KG1 (cell line): Measurements from ENCODE around the gene SHROOM3.

Source experiments
- DNase-seq: peaks from one replicate; lab custom pipeline; 2025; lab: John Stamatoyannopoulos, UW

The SHROOM3 gene

DNA sequence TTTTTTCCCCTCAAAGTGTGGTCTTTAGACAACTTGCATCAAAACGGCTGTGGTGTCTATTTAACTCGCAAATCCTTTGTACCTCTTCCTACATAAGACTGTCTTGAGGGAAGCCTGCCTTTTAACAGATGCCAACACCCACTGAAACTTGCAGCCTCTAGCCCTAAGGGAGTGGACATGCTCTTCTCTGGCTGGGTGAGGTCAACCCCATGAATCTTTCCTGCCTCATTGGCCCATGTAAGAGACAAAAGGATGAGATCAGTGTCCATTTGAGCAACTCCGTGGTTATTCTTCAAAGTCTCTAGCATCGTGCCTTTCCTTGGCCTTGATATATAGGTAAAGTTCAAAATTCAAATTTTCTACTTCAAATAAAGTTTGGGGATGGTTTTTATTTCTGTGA is 134.7 kb downstream of the SHROOM3 start:
- DNase-seq, result no peak

DNA sequence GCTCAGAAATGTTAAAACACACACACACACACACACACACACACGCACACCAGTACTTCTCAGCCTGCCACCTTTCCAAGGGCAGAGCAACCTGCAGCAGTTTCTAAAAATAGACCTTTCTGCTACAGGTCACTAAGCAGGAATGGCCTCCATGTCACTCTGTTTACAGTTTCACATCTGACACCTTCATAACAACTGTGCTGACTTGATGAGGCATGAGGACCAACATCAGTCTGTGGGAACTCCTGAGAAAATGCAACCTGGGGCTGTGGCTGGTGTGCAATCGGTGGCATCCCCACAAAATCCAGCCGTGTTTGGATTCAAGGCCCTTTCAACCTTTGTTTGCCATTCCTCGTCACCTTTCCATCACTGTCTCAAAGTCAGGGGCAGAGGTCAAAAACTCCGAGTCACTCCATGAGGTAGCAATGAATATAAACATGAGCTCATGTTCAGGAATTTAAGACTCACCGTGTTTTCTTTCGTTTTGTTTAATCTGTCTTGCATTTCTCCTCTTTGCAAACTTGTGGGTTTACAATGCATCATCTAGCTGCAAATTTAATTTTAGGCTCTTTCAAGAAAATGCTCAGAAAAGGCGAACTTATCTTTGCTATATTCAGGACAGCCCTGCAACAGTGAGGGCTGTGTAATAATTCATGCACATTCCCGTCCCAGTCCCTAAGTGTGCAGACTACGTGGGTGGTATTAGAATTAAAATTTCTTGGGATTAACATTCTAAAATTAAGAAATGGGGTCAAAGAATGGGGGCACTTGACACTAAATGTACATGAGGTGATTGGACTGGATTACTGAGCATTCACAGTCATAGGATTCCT is 135.3 kb downstream of the SHROOM3 start:
- DNase-seq, result no peak

DNA sequence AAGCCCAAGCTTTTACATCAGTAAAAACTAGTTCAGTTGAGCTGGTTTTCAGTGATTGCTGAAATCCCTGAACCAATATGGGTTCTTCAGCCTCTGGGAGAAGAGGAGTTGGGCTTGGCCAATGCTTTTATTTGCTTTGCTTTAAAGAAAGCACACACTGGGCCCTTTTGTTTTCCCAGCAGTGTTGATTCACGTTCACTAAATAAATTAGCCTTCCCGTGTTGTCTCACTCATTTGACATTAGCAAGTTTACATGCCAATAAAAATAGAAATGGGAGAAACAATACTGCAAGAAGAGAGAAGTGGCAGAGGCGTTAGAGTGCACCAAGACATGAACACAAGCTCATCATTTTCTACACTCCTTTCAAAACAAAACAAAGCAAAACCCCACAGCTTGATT is 136.2 kb downstream of the SHROOM3 start:
- no peak for DNase-seq

DNA sequence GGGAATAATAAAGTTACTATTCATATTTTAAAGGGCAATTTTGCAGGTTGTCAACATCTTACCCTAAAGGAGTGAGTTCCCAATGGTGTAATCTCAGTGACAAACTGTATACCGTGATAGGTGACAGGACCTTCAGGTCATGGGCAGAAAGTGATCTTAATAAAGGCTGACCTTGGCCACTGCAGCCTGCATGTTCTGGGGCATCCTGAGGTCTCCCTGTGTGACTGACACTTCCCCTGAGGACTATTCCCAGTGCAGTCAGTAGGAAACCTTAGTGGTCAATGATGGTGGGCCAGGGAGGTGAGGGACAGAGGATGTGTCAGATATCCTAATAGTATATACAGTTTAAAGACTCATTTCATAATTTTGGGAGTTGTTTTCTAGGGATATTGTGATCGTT is 137.2 kb downstream of the SHROOM3 start:
- no peak for DNase-seq

DNA sequence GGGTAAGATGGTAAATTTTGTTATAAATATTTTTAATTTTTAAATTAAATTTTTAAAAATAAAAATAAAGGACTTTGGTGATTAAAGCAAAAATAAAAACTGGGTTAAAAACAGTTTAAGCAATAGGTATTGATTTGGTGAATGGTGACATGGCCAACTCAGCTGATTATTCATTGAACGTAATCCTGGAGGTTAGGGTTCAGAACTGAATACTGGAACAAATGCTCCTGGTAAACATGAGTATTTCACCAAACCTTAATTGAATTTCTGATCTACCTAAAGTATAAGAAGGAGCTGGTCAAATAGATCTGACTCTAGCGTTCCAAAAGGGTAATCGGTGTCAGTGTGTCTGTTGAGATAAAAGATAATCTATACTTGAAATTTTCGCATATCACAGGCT is 141.8 kb downstream of the SHROOM3 start:
- no peak for DNase-seq

DNA sequence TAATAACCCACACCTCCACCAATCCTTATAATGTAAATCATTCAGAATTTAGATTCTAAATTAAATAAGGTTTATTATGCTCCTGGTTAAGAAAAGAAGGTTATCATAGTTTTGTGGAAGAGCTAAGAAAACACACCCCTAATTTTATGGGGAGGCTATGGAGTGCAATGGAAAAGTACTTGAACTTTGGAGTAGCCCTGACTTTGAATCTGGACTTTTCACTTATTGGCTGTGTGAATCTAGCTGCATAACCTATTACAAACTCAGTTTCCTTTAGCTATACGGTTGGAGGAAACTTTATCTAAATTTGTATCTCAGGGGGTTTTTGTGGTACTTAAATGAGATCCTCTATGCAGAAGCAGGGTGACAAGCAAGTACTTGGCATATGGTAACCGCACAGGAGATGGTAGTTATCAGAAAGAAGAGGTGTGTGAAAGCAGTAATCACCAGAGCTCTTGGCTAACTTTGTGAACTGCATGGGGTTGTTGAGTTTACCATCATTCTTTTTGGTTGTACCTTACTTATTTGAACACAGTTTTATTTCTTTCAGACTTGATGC is 143.1 kb downstream of the SHROOM3 start:
- DNase-seq, result no peak

DNA sequence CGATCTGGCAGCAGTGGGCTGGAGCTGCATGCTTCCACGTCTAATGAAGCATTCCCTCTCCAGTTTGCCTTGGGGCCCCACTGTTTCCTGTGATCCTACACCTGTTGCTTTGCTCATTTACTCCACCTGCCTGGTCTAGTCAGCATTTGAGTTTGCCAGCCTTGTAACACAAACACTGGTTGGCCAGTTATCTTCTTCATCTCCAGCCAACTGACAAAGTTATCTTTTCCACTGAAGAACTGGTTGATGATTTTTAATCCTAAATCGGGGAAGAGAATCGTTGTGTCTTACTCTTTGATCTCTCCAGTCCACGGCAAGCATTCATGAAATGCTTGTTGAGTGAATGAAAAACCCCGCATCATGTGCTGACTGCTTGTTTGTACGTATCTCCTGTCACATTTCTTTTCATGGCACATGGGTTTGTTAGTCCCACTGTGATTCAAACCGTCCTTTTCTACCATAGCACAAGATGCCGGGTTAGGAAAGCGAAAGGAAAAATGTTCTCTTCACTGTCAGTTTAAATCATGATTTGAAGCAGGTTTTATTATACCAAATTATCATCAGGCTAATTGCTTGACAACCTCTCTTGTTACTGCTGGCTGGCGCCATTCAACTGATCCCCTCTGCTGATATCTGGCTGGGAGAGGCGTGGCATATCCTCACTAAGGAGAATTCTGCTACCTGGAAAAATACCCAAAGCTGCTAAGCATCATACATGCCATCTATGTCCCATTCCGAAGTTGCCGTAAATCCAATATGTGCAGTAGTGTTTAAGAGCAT is 144.8 kb downstream of the SHROOM3 start:
- DNase-seq, result no peak

DNA sequence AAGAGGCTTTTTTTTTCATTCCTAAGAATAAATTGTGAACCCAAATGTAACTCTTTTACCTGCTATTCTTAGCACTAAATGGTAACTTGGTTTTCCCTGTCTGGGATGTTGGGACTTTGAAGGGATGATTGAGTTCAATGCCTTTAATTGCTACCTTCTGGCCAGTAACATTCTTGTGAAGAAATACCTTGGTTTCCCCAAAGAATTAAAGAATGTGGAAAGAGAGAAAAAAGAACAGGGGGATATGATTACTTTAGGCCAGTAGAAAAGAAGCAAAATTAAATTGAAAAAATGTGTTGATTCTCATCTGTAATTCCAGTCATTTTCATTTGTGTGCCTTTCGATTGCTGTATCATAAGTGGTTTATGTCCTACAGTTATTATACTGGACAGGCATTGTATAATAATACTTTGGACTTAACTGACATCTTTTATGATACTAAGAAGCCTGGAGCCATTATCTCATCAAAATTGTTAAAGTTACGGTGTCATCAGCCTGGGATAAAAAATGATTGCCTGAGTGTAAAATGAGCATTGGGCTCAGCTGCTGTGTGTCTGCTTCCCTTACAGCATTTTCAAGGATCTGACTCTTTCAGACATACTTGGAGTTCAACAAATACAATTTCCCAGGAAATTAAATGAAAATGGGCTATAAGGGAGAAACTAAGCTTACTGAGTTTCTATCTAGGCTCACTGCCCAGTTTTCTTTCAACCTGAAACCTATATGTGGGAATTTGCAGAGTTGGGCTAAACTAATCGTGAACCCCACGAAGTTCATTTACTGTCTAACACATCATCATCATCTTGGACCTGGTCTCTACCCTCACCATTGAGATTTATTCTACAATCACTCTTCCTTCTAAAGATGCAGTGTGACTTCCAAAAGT is 146.3 kb downstream of the SHROOM3 start:
- no peak for DNase-seq

DNA sequence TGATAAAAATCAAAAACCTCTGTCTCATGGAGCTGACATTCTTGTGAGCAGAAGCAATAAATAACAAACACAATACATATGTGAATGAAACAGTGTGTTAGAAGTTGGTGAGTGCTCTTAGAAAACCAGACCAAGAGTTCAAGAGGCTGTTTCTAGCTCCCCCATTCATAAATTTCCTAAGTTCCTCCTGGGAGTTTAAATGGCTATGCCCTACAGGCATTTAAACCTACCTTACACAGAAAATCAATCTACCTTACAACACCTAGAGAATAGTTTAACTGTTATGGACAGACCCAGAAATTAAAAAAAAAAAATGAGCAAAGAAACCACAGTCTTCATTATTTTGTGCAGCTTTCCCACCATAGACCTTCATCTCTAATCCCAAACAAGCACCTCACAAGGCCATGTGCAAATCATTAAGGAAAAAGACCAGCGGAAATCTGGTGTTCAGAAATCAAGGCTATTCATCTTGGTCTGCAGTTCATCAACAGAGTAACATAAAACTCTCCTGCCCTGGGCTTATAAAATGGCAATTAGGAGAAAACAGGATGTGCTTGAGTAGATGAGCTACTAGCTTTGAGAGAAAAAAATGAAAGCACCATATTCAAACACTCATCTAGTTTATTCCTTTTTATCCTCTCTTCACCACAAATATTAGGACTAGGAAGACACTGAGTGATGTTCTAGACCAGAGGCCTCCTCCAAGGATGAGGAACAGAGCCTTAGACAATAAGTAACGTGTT is 147.2 kb downstream of the SHROOM3 start:
- DNase-seq, result no peak

DNA sequence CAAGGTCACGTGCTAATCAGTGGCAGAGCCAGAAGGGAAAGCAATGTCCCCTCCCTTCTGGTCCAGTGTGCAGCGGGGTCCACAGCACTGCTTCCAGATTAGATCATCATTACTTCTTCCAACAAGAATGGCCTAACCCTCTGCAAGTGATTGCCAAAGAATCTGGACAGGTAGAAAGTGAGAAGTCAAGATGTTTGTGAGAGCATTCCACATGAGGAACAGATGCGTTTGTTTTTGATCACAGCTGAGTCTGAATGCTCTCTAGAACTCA is 147.7 kb downstream of the SHROOM3 start:
- no peak for DNase-seq

DNA sequence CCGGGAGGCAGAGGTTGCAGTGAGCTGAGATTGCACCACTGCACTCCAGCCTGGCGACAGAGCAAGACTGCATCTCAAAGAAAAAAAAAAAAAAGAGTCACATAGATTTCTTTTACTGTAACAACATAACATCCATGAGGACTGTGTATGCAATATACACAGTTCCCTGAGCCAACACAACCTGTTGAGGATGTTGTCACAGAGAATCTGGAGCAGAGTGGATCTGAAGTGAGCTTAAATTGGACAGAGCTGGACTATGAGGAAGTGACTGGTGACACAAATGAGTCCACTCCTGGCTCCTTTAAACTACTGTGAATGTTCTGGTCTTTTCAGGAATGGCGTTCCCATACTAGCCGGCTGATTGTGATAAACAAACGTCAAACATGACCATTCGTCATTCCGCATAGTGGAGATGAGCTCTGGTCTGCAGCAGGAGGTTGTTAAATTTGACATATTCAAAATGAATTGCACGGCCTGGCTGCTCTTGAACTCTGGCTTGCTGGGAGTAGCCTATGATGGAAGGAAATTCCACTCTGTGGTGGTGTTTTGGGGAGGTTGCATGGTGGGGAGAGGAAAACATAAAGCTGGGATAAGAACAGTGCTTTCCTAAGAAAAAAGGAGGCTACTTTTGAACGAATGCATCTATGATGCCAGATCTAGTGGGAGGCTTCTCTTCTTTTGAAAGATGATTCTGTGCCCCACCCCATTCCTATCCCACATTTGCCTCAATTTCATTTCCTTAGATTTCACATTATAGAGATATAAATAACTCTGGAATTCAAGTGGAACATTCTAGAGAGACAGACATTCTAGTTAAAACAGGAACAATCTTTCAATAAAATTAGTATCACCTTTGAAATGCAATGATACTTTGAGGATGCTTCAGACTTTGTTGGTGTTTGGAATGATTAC is 149.5 kb downstream of the SHROOM3 start:
- DNase-seq, result no peak

DNA sequence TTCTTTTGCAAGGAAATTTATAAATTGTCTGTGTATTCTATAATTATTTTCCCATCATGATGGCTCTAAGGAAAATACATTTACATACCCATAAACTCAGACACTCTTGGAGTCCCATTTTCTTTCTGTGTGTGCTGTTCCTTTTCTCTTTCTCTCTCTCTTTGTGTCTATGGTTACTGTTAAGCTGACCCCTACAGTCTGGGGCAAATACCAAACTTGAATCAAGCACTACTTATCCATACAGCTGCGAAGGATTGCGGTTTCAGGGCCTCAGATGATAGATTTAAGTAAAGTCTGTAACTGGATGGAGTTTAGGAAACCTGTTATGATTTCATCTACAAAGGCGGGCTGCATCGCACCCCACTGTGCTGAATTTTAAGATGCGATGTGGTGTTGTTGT is 150.2 kb downstream of the SHROOM3 start:
- DNase-seq, result no peak

DNA sequence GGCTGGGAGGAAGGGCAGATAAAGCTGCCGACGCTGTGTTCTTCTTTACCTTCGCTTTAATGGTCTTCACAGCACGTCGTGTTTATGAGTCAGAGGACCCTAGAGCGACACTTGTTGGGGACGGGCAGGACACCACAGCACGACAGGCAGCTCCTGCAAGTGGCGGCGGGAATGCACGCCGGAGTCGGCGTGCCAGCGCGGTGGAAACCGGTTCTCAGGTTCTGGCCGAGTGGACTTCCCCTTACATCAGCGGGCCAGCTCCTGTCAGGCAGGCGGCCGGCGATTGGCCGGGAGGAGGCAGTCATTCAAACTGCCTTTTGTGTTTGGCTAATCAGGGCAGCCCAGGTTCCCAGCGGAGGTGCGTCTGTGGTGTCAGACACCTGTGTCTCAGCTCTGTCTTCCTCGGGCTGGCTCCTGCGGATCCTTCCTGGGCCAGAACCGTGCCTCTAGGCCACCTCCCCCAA is 150.9 kb downstream of the SHROOM3 start:
- no peak for DNase-seq

DNA sequence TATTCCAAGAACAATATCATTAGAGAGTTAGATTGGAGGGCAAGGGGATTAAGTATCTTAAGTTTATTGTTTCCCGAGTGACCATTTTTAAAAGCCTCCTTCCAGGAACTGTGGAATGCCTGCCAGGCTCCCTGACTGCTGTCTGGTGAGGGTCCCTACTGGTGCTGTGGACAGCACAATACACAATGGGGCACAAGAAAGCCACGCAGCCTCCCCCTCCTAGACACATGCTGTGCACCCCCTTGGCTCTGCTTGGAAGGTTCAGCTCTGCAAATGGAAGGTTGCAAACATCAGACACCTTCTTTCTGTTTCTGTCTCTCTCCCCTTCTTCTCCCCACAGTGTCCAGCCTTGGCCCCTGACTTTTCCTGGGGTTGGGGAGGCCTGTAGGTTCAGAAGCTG is 153.2 kb downstream of the SHROOM3 start:
- no peak for DNase-seq

DNA sequence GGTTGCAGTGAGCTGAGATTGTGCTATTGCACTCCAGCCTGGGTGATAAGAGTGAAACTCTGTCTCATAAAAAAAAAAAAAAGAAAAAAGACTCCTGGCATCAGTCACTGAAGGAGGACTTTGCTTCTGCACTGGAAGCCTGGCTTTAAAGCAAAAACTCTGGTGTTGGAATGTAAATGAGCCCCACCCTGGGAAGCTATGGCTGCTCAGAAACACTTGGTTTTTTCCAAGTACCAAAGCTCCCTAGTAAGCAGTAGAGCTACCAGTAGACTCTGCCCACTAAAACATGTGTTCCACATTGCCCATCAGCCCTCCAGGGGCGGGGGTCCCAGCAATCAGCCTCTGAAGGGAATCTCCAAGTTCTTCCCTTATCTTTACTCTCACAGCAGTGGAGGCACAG is 154.4 kb downstream of the SHROOM3 start:
- no peak for DNase-seq

DNA sequence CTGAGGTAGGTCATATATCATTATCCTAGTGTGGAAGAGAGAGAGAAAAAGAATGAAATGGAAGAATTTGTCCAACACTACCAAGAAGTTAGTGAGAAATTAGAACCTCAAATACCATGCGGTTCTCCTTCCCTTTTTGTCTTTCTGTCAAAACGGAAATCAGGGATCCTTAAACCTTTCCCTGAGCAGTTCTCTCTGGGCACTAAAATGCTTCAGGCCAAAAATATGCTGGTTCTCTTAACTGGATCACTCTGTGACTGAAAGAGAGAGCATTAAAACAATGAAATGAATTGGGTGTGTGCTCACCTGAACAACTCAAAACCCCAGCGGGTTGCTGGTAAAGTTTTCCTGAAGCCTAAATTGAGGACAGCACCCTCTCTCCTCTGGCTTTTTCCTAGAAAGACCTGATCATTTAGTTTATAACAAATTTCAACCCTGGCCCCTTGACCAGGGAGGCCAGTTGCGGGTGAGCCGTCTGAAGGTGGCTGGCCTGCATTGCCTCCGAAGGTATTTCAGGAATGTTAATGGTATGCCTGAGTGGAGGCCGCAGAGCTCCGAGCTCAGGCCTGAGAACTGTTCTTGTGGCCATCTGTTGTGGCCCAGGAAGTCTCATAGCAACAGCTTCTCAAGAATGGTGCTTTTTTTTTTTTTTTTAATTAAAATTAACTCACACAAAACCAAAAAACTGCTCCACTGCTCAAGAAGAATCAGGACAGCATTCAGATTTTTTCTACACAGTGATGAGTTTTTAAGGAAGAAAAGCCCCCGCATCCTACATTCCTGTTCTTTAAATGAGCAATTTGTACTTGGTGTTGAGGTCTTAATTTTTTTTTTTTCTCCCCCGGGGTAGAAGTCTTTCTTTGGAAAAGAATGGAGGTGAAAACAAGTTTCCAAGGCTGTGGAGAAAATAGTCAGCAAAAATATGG is 155.1 kb downstream of the SHROOM3 start:
- no peak for DNase-seq

DNA sequence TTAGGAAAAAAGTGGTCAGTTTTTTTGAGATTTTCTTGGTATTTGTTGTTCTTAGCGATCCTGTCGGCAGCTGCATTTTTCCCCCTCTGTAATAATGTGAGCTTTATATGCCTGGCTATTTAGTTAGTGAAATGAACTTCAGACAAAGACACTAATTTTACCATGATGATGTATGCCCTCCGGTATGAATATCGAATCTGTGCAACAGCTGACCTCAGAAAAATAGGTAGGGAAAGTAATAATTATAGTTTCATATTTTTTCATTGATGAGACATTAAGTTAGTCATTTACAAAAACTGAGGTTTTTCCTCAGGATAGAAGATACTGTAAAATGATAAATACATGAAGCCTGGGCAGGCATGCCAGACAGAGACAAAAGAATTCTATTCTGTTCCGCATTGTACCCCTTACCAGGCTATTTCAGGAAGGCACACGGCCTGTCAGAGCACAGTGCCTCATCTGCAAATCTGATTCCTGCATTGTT is 155.8 kb downstream of the SHROOM3 start:
- no peak for DNase-seq

DNA sequence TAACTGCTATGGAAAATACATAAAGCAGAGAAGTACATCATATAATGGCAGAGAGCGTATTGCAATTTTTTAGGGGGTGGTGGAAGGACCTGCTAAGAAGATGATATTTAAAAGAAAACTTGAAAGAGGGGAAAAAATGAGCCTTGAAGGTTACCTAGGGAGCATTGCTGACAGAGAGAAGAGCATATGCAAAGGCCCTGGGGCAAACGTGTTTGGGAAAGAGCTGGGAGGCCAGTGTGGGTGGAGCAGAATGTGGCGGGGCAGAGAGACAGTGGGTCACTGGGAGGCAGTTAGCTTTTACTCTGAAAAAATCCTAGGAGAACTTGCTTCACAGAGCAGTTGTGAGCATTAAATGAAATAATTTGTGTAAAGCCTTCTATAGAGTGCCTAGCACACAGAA is 157.0 kb downstream of the SHROOM3 start:
- DNase-seq, result no peak

DNA sequence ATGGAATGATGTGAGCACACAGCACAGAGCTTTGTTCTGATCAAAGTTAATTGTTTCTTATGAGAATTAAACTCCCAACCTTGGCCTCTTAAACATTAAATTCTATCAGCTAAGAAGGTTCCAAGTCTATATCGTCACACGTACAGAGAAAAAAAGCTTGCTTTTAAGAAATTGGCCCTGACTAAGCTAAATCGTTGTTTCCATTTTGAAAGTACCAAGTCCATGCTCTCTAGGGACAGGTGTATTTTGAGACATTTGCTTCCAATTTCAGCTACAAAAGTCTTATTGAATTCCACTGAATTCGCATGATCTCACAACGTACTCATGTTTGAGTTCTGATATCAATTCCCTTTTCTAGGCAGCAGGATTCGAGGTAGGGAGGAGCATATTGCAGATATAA is 157.4 kb downstream of the SHROOM3 start:
- no peak for DNase-seq
